Tibial artery (tissue), 4 donors: ENCODE results near the gene C4orf36.
"Not testable (repeated sequence)": the region's sequence is repeated elsewhere in the genome, so short reads cannot be mapped to it uniquely, and the experiment has no call there.

ENCODE experiments used
- DNase-seq, 2 donors: peaks; one replicate each; pipeline ENCODE4 v3.0.0-alpha.2; 2019
- H3K27ac ChIP-seq, 2 donors: fragments of 200-600 bp; sonication (generic) in 1 of 2; 1 replicate in 1 of 2; 2 replicates in 1 of 2; pipeline ENCODE4 v1.5.1; 2018 to 2019; ENCODE audit warnings: mild to moderate bottlenecking in 1 of 2
- H3K27me3 ChIP-seq, 2 donors: fragments of 200-600 bp; sonication (generic) in 1 of 2; one replicate each; pipeline versions ENCODE4 v1.5.1 to v1.6.0; 2016 to 2019
- H3K36me3 ChIP-seq, 3 donors: fragments of 200-600 bp; sonication (generic) in 2 of 3; one replicate each; pipeline ENCODE4 v1.5.1; 2016 to 2019; ENCODE audit warnings: mild to moderate bottlenecking in 2 of 3
- H3K4me1 ChIP-seq, 4 donors: fragments of 200-600 bp; sonication (generic) in 2 of 4; 1 replicate in 3 of 4; 2 replicates in 1 of 4; pipeline ENCODE4 v1.5.1; 2016 to 2019
- H3K4me3 ChIP-seq, 2 donors: fragments of 200-600 bp; sonication (generic) in 1 of 2; 1 replicate in 1 of 2; 2 replicates in 1 of 2; pipeline ENCODE4 v1.5.1; 2018 to 2019; ENCODE audit warnings: mild to moderate bottlenecking in 2 of 2
- H3K9me3 ChIP-seq, 3 donors: fragments of 200-600 bp; sonication (generic) in 1 of 3; one replicate each; pipeline ENCODE4 v1.5.1; 2016 to 2019
- CTCF ChIP-seq, 2 experiments: fragments of 200-600 bp in 1 of 2; fragments of 450-650 bp in 1 of 2; IDR thresholded peaks; one replicate each; pipeline ENCODE4 v1.5.1; 2017 to 2019; ENCODE audit warnings: antibody characterized with exemption in 2 of 2, mild to moderate bottlenecking in 1 of 2, moderate library complexity in 1 of 2
- intact Hi-C: fragments of 100-400 bp; cut with DNase I; formaldehyde crosslinking; loops from one replicate; pipeline ENCODE4 v1.15.0; 2023; ENCODE audit warnings: low total_unique reads

Gene C4orf36

GRCh38 chr4:86890790-86891189, 1.4 kb downstream of the C4orf36 start:
- intact Hi-C loops = no loop called here
- no peak for TF ChIP-seq CTCF (IDR thresholded peaks at IDR 0.05)
- no peaks in the 10 kb centered on the region for H3K9me3 ChIP-seq
- H3K4me3 ChIP-seq = no peak overlapping the region
- no peaks in the 10 kb centered on the region for H3K36me3 ChIP-seq
- no peak overlapping the region for H3K27ac ChIP-seq
- H3K27me3 ChIP-seq = no peaks in the 10 kb centered on the region
- DNase-seq = no peak
- peaks cover 0 to 17% (median 3%) of the 10 kb centered on the region in 4 donors for H3K4me1 ChIP-seq

- H3K4me1 ChIP-seq = no peaks in the 10 kb centered on the region
- DNase-seq = no peak
- H3K27ac ChIP-seq = no peak overlapping the region
- peaks cover 0 to 17% (median 12%) of the 10 kb centered on the region in 3 donors for H3K9me3 ChIP-seq
- no peaks in the 10 kb centered on the region for H3K27me3 ChIP-seq
- H3K4me3 ChIP-seq = no peak overlapping the region
- TF ChIP-seq CTCF (IDR thresholded peaks at IDR 0.05) = no peak
- intact Hi-C loops = no loop called here
- no peaks in the 10 kb centered on the region for H3K36me3 ChIP-seq
Measured at GRCh38 chr4:86879641-86880040, 12.6 kb downstream of the C4orf36 start.

GRCh38 chr4:86878640-86879039, 13.6 kb downstream of the C4orf36 start:
- Histone ChIP-seq H3K27ac (no peak overlapping the region), H3K4me1 (no peaks in the 10 kb centered on the region), H3K36me3 (no peaks in the 10 kb centered on the region), H3K9me3 (peaks cover 0 to 17% (median 12%) of the 10 kb centered on the region in 3 donors), H3K27me3 (no peaks in the 10 kb centered on the region), H3K4me3 (no peak overlapping the region)
- DNase-seq = no peak
- no peak for TF ChIP-seq CTCF (IDR thresholded peaks at IDR 0.05)
- intact Hi-C loops = no loop called here

GRCh38 chr4:86876894-86877685, 15.1 kb downstream of the C4orf36 start:
- Histone ChIP-seq H3K27me3 (no peaks in the 10 kb centered on the region), H3K9me3 (peaks cover 0 to 17% (median 12%) of the 10 kb centered on the region in 3 donors), H3K4me1 (no peaks in the 10 kb centered on the region), H3K27ac (no peak overlapping the region), H3K36me3 (no peaks in the 10 kb centered on the region), H3K4me3 (no peak overlapping the region)
- intact Hi-C loops = no loop called here
- DNase-seq = no peak
- no peak for TF ChIP-seq CTCF (IDR thresholded peaks at IDR 0.05)

GRCh38 chr4:86875436-86875835, 16.8 kb downstream of the C4orf36 start:
- H3K4me1 ChIP-seq, H3K27me3 ChIP-seq, H3K27ac ChIP-seq, H3K36me3 ChIP-seq, intact Hi-C loops, H3K4me3 ChIP-seq, DNase-seq: not testable (repeated sequence)
- H3K9me3 ChIP-seq = peaks cover 0 to 17% (median 12%) of the 10 kb centered on the region in 3 donors

GRCh38 chr4:86872135-86872534, 20.1 kb downstream of the C4orf36 start:
- intact Hi-C loops = no loop called here
- Histone ChIP-seq H3K9me3 (no peaks in the 10 kb centered on the region), H3K36me3 (no peaks in the 10 kb centered on the region), H3K27ac (no peak overlapping the region), H3K4me3 (no peak overlapping the region), H3K27me3 (no peaks in the 10 kb centered on the region), H3K4me1 (no peaks in the 10 kb centered on the region)
- no peak for DNase-seq
- no peak for TF ChIP-seq CTCF (IDR thresholded peaks at IDR 0.05)
